KOPT-K1 (cell line): ENCODE results near the gene TRIP12.
"Not testable (repeated sequence)": the region's sequence is repeated elsewhere in the genome, so short reads cannot be mapped to it uniquely, and the experiment has no call there.

Source experiments
- H3K27ac ChIP-seq: fragments of 200-600 bp; sonication (generic); 2 replicates; pipeline ENCODE4 v1.5.1; 2016; ENCODE audit warnings: antibody characterized with exemption, mild to moderate bottlenecking, low read depth, low read length; ENCODE audit not compliant: poor library complexity, severe bottlenecking
- H3K36me3 ChIP-seq: fragments of 200-600 bp; sonication (generic); 2 replicates; pipeline ENCODE4 v1.5.1; 2017; ENCODE audit warnings: antibody characterized with exemption, mild to moderate bottlenecking, low read length, moderate library complexity; ENCODE audit not compliant: insufficient read depth
- H3K9me3 ChIP-seq: fragments of 200-600 bp; sonication (generic); 2 replicates; pipeline ENCODE4 v1.5.1; 2017; ENCODE audit warnings: antibody characterized with exemption, low read length, mild to moderate bottlenecking; ENCODE audit not compliant: insufficient read depth, poor library complexity, severe bottlenecking

TRIP12 gene

GRCh38 chr2:229752970-229753729 is 168.7 kb downstream of the TRIP12 start:
- Histone ChIP-seq H3K27ac (no peak overlapping the region), H3K9me3 (no peaks in the 10 kb centered on the region), H3K36me3 (no peaks in the 10 kb centered on the region)

GRCh38 chr2:229749779-229750178 is 172.0 kb downstream of the TRIP12 start:
- no peaks in the 10 kb centered on the region for H3K9me3 ChIP-seq
- no peak overlapping the region for H3K27ac ChIP-seq
- no peaks in the 10 kb centered on the region for H3K36me3 ChIP-seq

GRCh38 chr2:229748950-229749349 is 172.9 kb downstream of the TRIP12 start:
- no peak overlapping the region for H3K27ac ChIP-seq

GRCh38 chr2:229742691-229743090 is 179.1 kb downstream of the TRIP12 start:
- peaks cover 11% of the 10 kb centered on the region for H3K9me3 ChIP-seq
- not testable (repeated sequence) for H3K36me3 ChIP-seq, H3K27ac ChIP-seq

More at GRCh38 chr2:229748950-229749349, 172.9 kb downstream of the TRIP12 start:
- Histone ChIP-seq H3K36me3 (no peaks in the 10 kb centered on the region), H3K9me3 (no peaks in the 10 kb centered on the region)

GRCh38 chr2:229740279-229740678 is 181.5 kb downstream of the TRIP12 start:
- Histone ChIP-seq H3K27ac (no peak overlapping the region), H3K36me3 (no peaks in the 10 kb centered on the region)

GRCh38 chr2:229738024-229738625 is 183.7 kb downstream of the TRIP12 start:
- Histone ChIP-seq H3K27ac (no peak overlapping the region), H3K9me3 (peaks cover 22% of the 10 kb centered on the region), H3K36me3 (no peaks in the 10 kb centered on the region)

More at GRCh38 chr2:229740279-229740678, 181.5 kb downstream of the TRIP12 start:
- H3K9me3 ChIP-seq = peaks cover 22% of the 10 kb centered on the region

GRCh38 chr2:229734410-229734809 is 187.4 kb downstream of the TRIP12 start:
- Histone ChIP-seq H3K27ac (no peak overlapping the region), H3K9me3 (peaks cover 18% of the 10 kb centered on the region), H3K36me3 (no peaks in the 10 kb centered on the region)

GRCh38 chr2:229733611-229734245 is 188.1 kb downstream of the TRIP12 start:
- H3K36me3 ChIP-seq = no peaks in the 10 kb centered on the region
- H3K9me3 ChIP-seq = peaks cover 18% of the 10 kb centered on the region
- H3K27ac ChIP-seq = no peak overlapping the region

GRCh38 chr2:229732897-229733296 is 188.9 kb downstream of the TRIP12 start:
- no peaks in the 10 kb centered on the region for H3K36me3 ChIP-seq
- no peak overlapping the region for H3K27ac ChIP-seq
- peaks cover 13% of the 10 kb centered on the region for H3K9me3 ChIP-seq

GRCh38 chr2:229731916-229732315 is 189.9 kb downstream of the TRIP12 start:
- Histone ChIP-seq H3K36me3 (no peaks in the 10 kb centered on the region), H3K9me3 (peaks cover 3% of the 10 kb centered on the region), H3K27ac (no peak overlapping the region)

GRCh38 chr2:229731363-229731762 is 190.4 kb downstream of the TRIP12 start:
- Histone ChIP-seq H3K36me3 (no peaks in the 10 kb centered on the region), H3K9me3 (no peaks in the 10 kb centered on the region), H3K27ac (no peak overlapping the region)

GRCh38 chr2:229728370-229728769 is 193.4 kb downstream of the TRIP12 start:
- no peak overlapping the region for H3K27ac ChIP-seq
- H3K36me3 ChIP-seq = no peaks in the 10 kb centered on the region
- no peaks in the 10 kb centered on the region for H3K9me3 ChIP-seq

GRCh38 chr2:229726643-229727042 is 195.2 kb downstream of the TRIP12 start:
- Histone ChIP-seq H3K36me3 (no peaks in the 10 kb centered on the region), H3K9me3 (no peaks in the 10 kb centered on the region), H3K27ac (no peak overlapping the region)

GRCh38 chr2:229725716-229726574 is 195.9 kb downstream of the TRIP12 start:
- no peaks in the 10 kb centered on the region for H3K9me3 ChIP-seq
- H3K27ac ChIP-seq = no peak overlapping the region
- no peaks in the 10 kb centered on the region for H3K36me3 ChIP-seq

GRCh38 chr2:229723192-229723591 is 198.6 kb downstream of the TRIP12 start:
- H3K9me3 ChIP-seq, H3K27ac ChIP-seq, H3K36me3 ChIP-seq: not testable (repeated sequence)
